Measurements from ENCODE around the gene LGALSL. TPM values are rescaled to one million over a fixed set of nuclear protein-coding genes. Genes with fewer than 3 reads are reported as not detected.
"Not testable (repeated sequence)": the region's sequence is repeated elsewhere in the genome, so short reads cannot be mapped to it uniquely, and the experiment has no call there.

Gene LGALSL
- polyA plus RNA-seq, 1 donor (not counting 4 experiments of a cell fraction or from before 2014, with no cell fraction given): 55.4 TPM

DNA sequence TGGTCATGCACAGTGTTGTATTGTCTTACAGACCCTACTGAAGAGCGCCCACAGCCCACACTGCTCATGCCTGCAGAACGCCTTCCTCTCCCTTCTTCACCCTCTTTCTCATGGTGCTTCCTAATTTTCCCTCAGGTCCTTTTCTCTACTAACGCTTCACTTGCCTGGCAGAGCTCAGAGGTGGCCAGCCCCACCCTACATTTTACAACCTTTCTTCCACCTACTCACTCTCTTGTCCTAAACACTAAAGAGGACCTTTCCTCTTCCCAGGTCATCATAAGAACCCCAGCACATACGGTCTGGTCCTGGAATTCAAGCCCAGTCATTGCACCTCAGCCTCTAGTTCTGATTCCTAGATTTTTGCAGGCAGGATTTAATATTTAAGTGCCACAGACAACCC is 11.7 kb upstream of the LGALSL start:
- no peaks in the 10 kb centered on the region for H3K36me3 ChIP-seq (ENCODE audit: control insufficient read depth in 2 of 2, extremely low read depth in 1 of 2, insufficient read depth in 2 of 2, low read length in 2 of 2)

DNA sequence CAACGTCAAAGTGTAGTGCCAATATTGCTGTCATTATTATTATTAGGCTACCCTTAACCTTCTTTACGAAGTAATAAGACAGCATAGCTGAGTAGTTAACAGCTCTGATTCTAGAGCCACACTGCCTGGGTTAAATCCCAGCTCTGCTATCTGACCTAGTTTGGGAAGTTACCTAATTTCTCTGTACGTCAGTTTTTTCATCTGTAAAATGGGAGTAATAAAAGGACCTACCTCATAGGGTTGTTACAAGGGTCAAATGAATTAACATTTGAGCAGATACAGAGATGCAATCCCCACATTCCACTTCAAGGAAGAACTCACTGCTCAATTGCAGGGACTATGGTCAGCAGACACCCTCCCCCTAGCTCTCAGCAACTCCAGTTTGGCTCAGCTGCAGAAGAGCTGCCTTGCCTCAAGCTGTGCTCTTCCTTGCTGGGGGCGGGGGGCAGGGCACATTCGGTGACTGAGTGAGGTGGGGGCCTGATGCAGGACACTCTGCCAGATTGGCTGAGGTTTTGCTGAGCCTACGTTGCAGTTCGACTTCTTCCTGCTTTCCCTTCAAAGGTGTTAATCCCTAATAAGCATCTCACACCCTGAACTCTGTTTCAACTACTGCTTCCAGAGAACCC is 11.0 kb upstream of the LGALSL start:
- Histone ChIP-seq H3K9me1 (ENCODE audit: control insufficient read depth, extremely low read depth, insufficient read depth, low read length) (peaks cover 2% of the 10 kb centered on the region), H3K4me1 (ENCODE audit: control insufficient read depth, extremely low read depth, insufficient read depth, low read length) (peaks cover 11% of the 10 kb centered on the region), H3K9me3 (ENCODE audit: control insufficient read depth, low read depth, low read length) (no peaks in the 10 kb centered on the region), H4K20me1 (ENCODE audit: control insufficient read depth, extremely low read depth, insufficient read depth, low read length) (no peaks in the 10 kb centered on the region), H3K4me3 (ENCODE audit: control insufficient read depth in 2 of 3, extremely low read depth in 1 of 3, insufficient read depth in 2 of 3, low read depth in 1 of 3, low read length in 3 of 3) (no peak overlapping the region), H3K4me2 (ENCODE audit: control insufficient read depth, extremely low read depth, insufficient read depth, low read depth, low read length) (no peak overlapping the region), H3K27ac (ENCODE audit: control insufficient read depth, insufficient read depth, low read length) (no peak overlapping the region), H3K9ac (ENCODE audit: control insufficient read depth, extremely low read depth, insufficient read depth, low read length) (no peak overlapping the region), H3K79me2 (ENCODE audit: control insufficient read depth, insufficient read depth, low read length) (no peaks in the 10 kb centered on the region), H2AFZ (ENCODE audit: control insufficient read depth, low read length) (no peak overlapping the region), H3K27me3 (ENCODE audit: control insufficient read depth, extremely low read depth, insufficient read depth, low read length) (no peaks in the 10 kb centered on the region), H3K36me3 (ENCODE audit: control insufficient read depth in 2 of 2, extremely low read depth in 1 of 2, insufficient read depth in 2 of 2, low read length in 2 of 2) (no peaks in the 10 kb centered on the region)
- dilution Hi-C loops (cut with MboI; ENCODE audit: extremely low pct_ligation_motif_present, low sequenced_read_pairs): no loop called here
- no peak for FAIRE-seq
- DNase-seq (ENCODE audit: low read depth, low spot score): no peak
- TF ChIP-seq, protein P1, sequence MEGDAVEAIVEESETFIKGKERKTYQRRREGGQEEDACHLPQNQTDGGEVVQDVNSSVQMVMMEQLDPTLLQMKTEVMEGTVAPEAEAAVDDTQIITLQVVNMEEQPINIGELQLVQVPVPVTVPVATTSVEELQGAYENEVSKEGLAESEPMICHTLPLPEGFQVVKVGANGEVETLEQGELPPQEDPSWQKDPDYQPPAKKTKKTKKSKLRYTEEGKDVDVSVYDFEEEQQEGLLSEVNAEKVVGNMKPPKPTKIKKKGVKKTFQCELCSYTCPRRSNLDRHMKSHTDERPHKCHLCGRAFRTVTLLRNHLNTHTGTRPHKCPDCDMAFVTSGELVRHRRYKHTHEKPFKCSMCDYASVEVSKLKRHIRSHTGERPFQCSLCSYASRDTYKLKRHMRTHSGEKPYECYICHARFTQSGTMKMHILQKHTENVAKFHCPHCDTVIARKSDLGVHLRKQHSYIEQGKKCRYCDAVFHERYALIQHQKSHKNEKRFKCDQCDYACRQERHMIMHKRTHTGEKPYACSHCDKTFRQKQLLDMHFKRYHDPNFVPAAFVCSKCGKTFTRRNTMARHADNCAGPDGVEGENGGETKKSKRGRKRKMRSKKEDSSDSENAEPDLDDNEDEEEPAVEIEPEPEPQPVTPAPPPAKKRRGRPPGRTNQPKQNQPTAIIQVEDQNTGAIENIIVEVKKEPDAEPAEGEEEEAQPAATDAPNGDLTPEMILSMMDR (optimal IDR thresholded peaks at IDR 0.05 in 1 of 3, IDR thresholded peaks at IDR 0.05 in 1 of 3, conservative IDR thresholded peaks at IDR 0.05 in 1 of 3; ENCODE audit: extremely low read depth in 1 of 3, insufficient read depth in 2 of 3, low read length in 3 of 3): no peak
- no peak for TF ChIP-seq EZH2 (IDR thresholded peaks at IDR 0.05; ENCODE audit: low read length)

More for the DNA sequence above, 11.7 kb upstream of the LGALSL start:
- DNase-seq (ENCODE audit: low read depth, low spot score) (no peak), FAIRE-seq (no peak)
- Histone ChIP-seq H3K27ac (ENCODE audit: control insufficient read depth, insufficient read depth, low read length) (no peak overlapping the region), H3K4me2 (ENCODE audit: control insufficient read depth, extremely low read depth, insufficient read depth, low read depth, low read length) (no peak overlapping the region), H3K79me2 (ENCODE audit: control insufficient read depth, insufficient read depth, low read length) (no peaks in the 10 kb centered on the region), H4K20me1 (ENCODE audit: control insufficient read depth, extremely low read depth, insufficient read depth, low read length) (no peaks in the 10 kb centered on the region), H3K9ac (ENCODE audit: control insufficient read depth, extremely low read depth, insufficient read depth, low read length) (no peak overlapping the region), H3K4me1 (ENCODE audit: control insufficient read depth, extremely low read depth, insufficient read depth, low read length) (peaks cover 4% of the 10 kb centered on the region), H2AFZ (ENCODE audit: control insufficient read depth, low read length) (no peak overlapping the region), H3K4me3 (ENCODE audit: control insufficient read depth in 2 of 3, extremely low read depth in 1 of 3, insufficient read depth in 2 of 3, low read depth in 1 of 3, low read length in 3 of 3) (no peak overlapping the region), H3K9me3 (ENCODE audit: control insufficient read depth, low read depth, low read length) (no peaks in the 10 kb centered on the region), H3K9me1 (ENCODE audit: control insufficient read depth, extremely low read depth, insufficient read depth, low read length) (peaks cover 2% of the 10 kb centered on the region), H3K27me3 (ENCODE audit: control insufficient read depth, extremely low read depth, insufficient read depth, low read length) (no peaks in the 10 kb centered on the region)
- dilution Hi-C loops (cut with MboI; ENCODE audit: extremely low pct_ligation_motif_present, low sequenced_read_pairs): no loop called here
- TF ChIP-seq, protein P1 (optimal IDR thresholded peaks at IDR 0.05 in 1 of 3, IDR thresholded peaks at IDR 0.05 in 1 of 3, conservative IDR thresholded peaks at IDR 0.05 in 1 of 3; ENCODE audit: extremely low read depth in 1 of 3, insufficient read depth in 2 of 3, low read length in 3 of 3): no peak
- TF ChIP-seq EZH2 (IDR thresholded peaks at IDR 0.05; ENCODE audit: low read length): no peak

DNA sequence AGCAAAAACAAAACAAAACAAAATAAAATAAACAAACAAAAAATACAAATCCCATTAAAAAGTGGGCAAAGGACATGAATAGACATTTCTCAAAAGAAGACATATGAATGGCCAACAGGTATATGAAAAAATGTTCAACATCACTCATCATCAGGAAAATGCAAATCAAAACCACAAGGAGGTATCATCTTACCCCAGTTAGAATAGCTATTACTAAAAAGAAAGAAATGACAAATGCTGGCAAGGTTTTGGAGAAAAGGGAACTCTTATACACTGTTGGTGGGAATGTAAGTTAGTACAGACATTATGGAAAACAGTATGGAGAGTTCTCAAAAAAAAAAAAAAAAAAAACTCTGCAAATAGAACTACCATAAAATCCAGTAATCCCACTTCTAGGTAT is 8.0 kb upstream of the LGALSL start:
- H3K9ac ChIP-seq (ENCODE audit: control insufficient read depth, extremely low read depth, insufficient read depth, low read length); H2AFZ ChIP-seq (ENCODE audit: control insufficient read depth, low read length); DNase-seq (ENCODE audit: low read depth, low spot score); H3K4me3 ChIP-seq (ENCODE audit: control insufficient read depth in 2 of 3, extremely low read depth in 1 of 3, insufficient read depth in 2 of 3, low read depth in 1 of 3, low read length in 3 of 3); H3K36me3 ChIP-seq (ENCODE audit: control insufficient read depth in 2 of 2, extremely low read depth in 1 of 2, insufficient read depth in 2 of 2, low read length in 2 of 2); H3K27ac ChIP-seq (ENCODE audit: control insufficient read depth, insufficient read depth, low read length); H3K9me1 ChIP-seq (ENCODE audit: control insufficient read depth, extremely low read depth, insufficient read depth, low read length); dilution Hi-C loops (cut with MboI; ENCODE audit: extremely low pct_ligation_motif_present, low sequenced_read_pairs); H3K9me3 ChIP-seq (ENCODE audit: control insufficient read depth, low read depth, low read length); H4K20me1 ChIP-seq (ENCODE audit: control insufficient read depth, extremely low read depth, insufficient read depth, low read length); FAIRE-seq; H3K27me3 ChIP-seq (ENCODE audit: control insufficient read depth, extremely low read depth, insufficient read depth, low read length); H3K79me2 ChIP-seq (ENCODE audit: control insufficient read depth, insufficient read depth, low read length): not testable (repeated sequence)
- peaks cover 15% of the 10 kb centered on the region for H3K4me1 ChIP-seq (ENCODE audit: control insufficient read depth, extremely low read depth, insufficient read depth, low read length)
- peak overlapping the region; percentile 6 for H3K4me2 ChIP-seq (ENCODE audit: control insufficient read depth, extremely low read depth, insufficient read depth, low read depth, low read length)
